NCI-H774 (cell line): ENCODE data around the gene ITK.
"Not testable (repeated sequence)": the region's sequence is repeated elsewhere in the genome, so short reads cannot be mapped to it uniquely, and the experiment has no call there.

Experiments
- DNase-seq: peaks from one replicate; lab custom pipeline; 2025; lab: John Stamatoyannopoulos, UW

The ITK gene

DNA sequence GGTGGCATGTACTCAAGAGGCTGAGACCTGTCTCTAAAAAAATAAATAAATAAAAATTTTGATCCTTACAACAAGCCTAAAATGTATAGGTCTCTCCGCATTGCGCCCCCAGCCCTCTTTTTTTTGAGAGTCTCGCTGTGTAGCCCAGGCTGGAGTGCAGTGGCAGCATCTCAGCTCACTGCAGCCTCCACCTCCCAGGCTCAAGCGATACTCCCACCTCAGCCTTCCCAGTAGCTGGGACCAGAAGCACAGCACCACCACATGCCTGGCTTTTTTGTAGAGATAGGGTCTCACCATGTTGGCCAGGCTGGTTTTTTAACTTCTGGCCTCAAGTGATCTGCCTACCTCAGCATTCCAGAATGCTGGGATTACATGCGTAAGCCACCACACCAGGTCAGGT, 12.4 kb upstream of the ITK start:
- no peak for DNase-seq

DNA sequence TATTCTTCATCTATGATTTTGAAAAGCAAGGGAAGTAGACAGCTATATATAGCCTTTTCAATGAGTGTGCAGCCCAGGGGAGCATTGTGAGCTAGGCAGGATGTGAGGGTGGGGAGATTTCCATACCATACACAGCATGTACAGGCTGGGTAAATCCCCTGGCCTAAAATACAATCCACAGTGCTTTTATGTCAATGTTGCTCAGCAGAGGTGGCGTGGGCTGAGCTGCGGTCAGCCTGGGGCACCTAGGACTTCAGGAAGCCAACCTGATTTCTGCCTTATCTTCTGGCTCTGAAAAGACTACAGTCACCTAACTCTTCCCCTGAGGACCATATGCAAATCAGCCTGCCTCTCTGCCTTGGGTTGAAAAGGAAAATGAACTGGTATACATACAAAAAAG, 8.2 kb upstream of the ITK start:
- no peak for DNase-seq

DNA sequence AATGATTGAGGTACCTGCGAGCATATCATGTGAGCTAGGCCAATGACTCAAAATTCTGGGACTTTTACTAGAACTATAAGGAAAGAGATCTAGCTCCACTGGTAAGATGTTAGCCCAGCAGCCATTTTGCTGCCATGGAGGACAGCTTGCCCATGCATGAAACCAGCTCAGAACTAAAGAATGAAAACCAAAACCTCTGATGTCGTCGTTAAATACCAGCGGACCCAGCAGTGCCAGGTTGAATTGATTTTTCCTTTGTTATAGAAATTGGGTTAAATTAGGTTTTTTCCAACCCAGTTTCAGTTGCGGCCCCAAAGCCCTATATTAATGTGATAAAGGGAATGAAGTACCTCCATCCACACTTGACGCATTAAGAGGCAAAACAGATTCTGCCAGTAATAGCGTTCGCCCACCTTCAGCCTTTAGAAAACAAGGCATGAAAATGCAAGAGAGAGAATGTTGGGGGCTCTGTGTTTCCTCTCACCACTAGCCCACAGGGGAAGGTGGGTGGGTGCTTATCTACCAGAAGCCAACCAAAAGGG, 5.5 kb upstream of the ITK start:
- DNase-seq, result no peak

DNA sequence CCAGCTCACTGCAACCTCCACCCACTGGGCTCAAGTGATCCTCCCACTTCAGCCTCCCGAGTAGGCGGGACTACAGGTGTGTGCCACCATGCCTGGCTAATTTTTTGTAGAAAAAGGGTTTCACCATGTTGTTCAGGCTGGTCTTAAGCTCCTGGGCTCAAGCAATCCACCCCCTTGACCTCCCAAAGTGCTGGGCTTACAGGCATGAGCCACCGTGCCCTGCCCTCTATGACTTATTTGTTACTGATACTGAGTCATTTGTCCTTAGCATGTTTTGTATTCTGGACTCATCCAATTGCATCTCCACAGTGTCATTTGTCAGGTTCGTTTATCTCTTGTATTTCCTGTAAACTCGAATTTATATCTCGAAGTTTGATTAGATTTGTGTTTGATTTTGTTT, 2.7 kb upstream of the ITK start:
- no peak for DNase-seq

GRCh38 chr5:157178966-157179365, 1.7 kb upstream of the ITK start:
- DNase-seq, result no peak

GRCh38 chr5:157182143-157182757, 1.6 kb downstream of the ITK start:
- DNase-seq, result no peak

GRCh38 chr5:157184117-157184670, 3.6 kb downstream of the ITK start:
- DNase-seq, result no peak

DNA sequence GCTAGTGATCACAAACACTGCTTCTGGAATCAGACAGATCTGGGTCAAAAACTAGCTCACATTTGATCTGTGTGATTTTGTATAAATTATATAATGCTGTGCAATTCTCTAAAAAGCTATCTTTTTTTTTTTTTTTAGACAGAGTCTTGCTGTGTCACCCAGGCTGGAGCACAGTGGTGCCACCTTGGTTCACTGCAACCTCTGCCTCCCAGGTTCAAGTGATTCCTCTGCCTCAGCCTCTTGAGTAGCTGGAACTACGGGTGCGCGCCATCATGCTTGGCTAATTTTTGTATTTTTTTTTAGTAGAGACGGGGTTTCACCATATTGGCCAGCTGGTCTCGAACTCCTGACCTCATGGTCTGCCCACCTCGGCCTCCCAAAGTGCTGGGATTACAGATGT, 4.5 kb downstream of the ITK start:
- not testable (repeated sequence) for DNase-seq

GRCh38 chr5:157186309-157187045, 5.8 kb downstream of the ITK start:
- DNase-seq, result no peak

GRCh38 chr5:157187046-157187754, 6.6 kb downstream of the ITK start:
- no peak for DNase-seq

- DNase-seq, result no peak
Observed at GRCh38 chr5:157188270-157188669, 7.6 kb downstream of the ITK start.

DNA sequence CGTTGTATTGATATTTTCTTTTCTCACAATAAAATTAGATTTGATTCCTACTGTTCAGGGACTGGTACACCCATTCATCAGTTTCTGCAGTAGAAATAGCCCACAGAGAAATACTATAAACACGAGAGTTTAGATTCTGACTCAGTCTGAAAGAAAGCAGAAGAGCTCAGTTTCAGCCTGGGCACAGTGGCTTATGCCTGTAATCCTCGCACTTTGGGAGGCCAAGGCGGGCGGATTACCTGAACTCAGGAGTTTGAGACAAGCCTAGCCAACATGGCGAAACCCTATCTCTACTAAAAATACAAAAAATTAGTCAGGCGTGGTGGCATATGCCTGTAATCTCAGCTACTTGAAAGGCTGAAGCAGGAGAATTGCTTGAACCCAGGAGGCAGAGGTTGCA, 8.6 kb downstream of the ITK start:
- no peak for DNase-seq

GRCh38 chr5:157193699-157194424, 13.2 kb downstream of the ITK start:
- DNase-seq, result no peak

DNA sequence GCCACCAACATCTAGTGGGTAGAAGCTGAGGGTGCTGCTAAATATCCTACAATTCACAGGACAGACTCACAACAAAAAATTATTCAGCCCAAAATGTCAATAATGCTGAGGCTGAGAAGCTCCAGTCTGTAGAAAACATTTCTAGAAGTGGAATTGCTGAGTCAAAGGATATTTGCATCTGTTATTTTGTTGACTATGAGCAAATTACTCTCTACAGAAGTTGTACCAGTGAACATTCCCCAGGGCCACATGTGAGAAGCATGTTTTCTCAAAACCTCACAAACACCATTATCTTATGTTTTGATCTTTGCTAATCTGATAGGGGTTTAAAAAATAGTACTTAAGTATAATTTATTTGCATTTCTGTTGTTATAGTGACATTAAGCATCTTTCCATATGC, 15.4 kb downstream of the ITK start:
- DNase-seq, result no peak

DNA sequence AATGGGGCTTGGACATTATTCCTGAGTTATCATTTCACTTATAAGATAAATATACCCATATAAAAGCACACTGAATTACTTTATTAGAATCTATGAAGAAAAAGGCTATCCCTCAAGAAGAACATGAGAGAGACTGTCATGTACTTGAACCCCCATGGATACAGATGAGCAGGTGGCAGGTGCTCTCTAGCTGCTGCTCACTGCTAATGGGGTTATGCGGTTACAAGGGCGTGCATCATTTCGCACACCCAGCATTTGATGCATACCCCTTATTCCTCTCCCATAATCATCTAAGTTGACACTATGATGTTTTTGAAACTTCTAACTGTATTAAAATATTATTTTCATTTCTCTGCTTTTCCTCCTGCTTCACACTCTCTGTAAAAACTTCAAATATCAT, 16.4 kb downstream of the ITK start:
- DNase-seq, result no peak

GRCh38 chr5:157198277-157198986, 17.8 kb downstream of the ITK start:
- DNase-seq, result no peak

- no peak for DNase-seq
Observed at GRCh38 chr5:157201857-157202256, 21.2 kb downstream of the ITK start.

DNA sequence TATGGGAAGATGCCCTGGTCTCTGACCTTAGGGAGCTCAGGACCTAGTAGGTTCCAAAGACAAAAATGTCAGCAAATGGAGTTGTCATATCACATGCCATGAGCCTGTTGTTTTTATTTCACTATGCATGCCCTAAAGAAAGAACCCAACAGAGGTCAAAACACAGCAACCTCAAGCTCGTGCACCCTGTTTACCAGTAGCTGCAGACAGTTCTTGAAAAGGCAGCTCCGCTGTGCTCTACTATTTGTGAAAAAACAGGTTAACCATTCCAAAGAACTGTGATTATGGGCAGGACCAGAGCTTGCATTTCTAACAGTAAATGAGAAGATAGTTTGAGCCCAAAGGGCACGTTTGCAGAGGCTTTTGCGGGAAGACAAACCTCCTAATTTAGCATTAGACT, 22.8 kb downstream of the ITK start:
- no peak for DNase-seq

GRCh38 chr5:157204765-157205164, 24.1 kb downstream of the ITK start:
- no peak for DNase-seq

DNA sequence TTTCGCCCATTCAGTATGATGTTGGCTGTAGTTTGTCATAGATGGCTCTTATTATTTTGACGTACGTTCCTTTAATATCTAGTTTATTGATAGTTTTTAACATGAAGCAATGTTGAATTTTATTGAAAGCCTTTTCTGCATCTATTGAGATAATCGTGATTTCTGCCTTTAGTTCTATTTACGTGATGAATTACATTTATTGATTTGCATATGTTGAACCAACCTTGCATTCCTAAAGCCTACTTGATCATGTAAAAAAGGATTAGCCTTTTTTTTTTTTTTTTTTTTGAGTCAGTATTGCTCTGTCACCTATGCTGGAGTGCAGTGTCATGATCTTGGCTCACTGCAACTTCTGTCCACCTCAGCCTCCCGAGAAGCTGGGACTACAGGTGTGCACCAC, 25.1 kb downstream of the ITK start:
- no peak for DNase-seq

DNA sequence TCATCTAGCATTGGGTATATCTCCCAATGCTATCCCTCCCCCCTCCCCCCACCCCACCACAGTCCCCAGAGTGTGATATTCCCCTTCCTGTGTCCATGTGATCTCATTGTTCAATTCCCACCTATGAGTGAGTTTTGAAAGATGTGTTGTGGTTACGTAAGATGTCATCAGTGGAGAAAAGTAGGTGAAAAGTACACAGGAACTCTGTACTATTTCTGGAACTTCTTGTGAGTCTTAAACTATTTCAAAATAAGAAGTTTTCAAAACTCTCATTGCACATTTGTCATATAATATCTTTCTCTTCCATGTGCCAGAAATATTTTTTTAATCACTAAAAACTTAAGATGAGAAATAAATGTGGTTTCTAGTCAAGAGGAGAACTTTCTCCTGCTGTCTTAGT, 30.0 kb downstream of the ITK start:
- not testable (repeated sequence) for DNase-seq
